Mesodermal cell (in vitro differentiated cells): ENCODE results near the gene PSMB11.

Source experiments
- H3K27ac ChIP-seq: 2 replicates; pipeline ENCODE4 v1.7.0; 2013; ENCODE audit warnings: mild to moderate bottlenecking, low read depth, low read length, moderate library complexity; ENCODE audit not compliant: severe bottlenecking
- H3K36me3 ChIP-seq: 2 replicates; pipeline ENCODE4 v1.7.1; 2013; ENCODE audit warnings: mild to moderate bottlenecking, low read length, moderate library complexity; ENCODE audit not compliant: control insufficient read depth, insufficient read depth
- H3K4me1 ChIP-seq: one replicate; pipeline ENCODE4 v1.7.1; 2013; ENCODE audit warnings: mild to moderate bottlenecking, low read length; ENCODE audit not compliant: insufficient read depth, control insufficient read depth, poor library complexity, severe bottlenecking
- H3K4me3 ChIP-seq: 2 replicates; pipeline ENCODE4 v1.7.0; 2013; ENCODE audit warnings: low read length, control low read depth, mild to moderate bottlenecking; ENCODE audit not compliant: insufficient read depth, poor library complexity, severe bottlenecking; ENCODE audit errors: extremely low read depth
- H3K9me3 ChIP-seq: 2 replicates; pipeline ENCODE4 v1.7.1; 2013; ENCODE audit warnings: mild to moderate bottlenecking, low read length, moderate library complexity; ENCODE audit not compliant: control insufficient read depth
- WGBS, 2 experiments: methylation state at CpG; one replicate each; pipeline ENCODE4 v1.1.5; 2013; ENCODE audit warnings: missing lambda C conversion rate in 2 of 2; ENCODE audit not compliant: insufficient coverage in 2 of 2; 5-methylcytosine and 5-hydroxymethylcytosine counted together

PSMB11 gene

DNA sequence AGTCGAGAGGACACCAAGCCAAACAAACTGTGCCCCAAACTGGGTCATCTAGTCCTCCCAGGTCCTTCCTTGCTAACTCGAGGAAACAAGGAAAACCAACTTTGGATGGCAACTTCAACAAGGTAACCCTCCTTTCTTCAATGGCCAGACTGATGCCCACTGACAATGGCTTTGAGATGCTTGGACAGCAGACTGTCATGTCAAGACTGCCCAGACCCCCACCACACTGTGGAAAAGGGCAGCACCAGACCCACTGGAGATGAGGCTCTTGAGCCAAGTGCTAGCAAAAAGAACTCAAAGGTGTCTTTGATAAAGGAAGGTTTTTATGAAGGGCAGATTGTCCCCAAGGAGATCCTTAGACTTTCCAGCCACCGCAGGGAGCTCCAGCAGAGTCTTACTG is 24.4 kb downstream of the PSMB11 start:
- Histone ChIP-seq H3K4me1 (peaks cover 41% of the 10 kb centered on the region), H3K36me3 (peaks cover 79% of the 10 kb centered on the region), H3K4me3 (no peak overlapping the region), H3K27ac (no peak overlapping the region), H3K9me3 (no peaks in the 10 kb centered on the region)
- WGBS, 2 experiments = 96 to 100% methylated on average over 1 to 3 of the region's 3 CpGs

DNA sequence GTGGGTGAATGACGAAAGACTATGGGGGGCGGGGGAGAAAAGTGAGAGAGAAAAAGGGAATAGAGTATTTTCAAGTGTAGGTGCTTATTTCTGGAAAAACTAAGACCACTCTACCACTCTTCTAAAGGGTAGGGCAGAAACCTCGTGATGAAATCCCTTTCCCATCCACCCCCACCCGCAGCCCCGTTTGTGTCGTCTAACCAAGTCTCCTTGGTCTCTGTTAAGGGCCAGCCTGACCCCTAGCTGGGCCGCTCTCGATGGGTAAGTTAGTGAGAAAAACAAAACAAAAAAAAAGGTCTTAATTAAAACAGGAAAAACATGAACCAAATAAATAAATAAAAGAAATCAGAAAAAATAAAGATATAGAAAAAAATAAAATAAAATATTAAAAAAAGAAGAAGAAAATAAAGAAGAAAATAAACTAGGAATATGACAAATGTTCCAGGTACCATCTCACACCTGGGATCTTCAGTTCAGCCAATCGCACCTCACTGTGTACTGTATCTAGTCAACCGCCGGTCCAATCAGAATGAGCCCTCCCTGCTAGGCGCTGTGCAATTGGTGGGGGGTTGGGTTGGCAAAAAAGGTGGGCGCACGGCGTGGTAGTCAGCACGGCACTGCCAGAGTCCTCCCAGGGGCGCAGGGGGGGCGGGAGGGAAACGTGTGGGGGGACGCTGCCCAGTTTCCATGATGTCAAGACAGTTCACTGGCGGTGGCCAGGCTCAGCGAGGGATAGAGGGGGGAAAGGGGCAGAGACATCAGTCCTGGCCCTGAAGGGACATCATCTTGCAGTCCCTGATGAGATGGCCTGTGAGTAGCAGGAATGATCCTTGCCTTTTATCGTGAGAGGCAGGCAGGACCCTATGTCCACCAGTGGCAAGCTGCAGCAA is 25.1 kb downstream of the PSMB11 start:
- H3K27ac ChIP-seq = no peak overlapping the region
- peaks cover 40% of the 10 kb centered on the region for H3K4me1 ChIP-seq
- no peak overlapping the region for H3K4me3 ChIP-seq
- no peaks in the 10 kb centered on the region for H3K9me3 ChIP-seq
- 98 to 100% methylated on average over 4 to 11 of the region's 23 CpGs for WGBS, 2 experiments
- H3K36me3 ChIP-seq = peaks cover 74% of the 10 kb centered on the region

DNA sequence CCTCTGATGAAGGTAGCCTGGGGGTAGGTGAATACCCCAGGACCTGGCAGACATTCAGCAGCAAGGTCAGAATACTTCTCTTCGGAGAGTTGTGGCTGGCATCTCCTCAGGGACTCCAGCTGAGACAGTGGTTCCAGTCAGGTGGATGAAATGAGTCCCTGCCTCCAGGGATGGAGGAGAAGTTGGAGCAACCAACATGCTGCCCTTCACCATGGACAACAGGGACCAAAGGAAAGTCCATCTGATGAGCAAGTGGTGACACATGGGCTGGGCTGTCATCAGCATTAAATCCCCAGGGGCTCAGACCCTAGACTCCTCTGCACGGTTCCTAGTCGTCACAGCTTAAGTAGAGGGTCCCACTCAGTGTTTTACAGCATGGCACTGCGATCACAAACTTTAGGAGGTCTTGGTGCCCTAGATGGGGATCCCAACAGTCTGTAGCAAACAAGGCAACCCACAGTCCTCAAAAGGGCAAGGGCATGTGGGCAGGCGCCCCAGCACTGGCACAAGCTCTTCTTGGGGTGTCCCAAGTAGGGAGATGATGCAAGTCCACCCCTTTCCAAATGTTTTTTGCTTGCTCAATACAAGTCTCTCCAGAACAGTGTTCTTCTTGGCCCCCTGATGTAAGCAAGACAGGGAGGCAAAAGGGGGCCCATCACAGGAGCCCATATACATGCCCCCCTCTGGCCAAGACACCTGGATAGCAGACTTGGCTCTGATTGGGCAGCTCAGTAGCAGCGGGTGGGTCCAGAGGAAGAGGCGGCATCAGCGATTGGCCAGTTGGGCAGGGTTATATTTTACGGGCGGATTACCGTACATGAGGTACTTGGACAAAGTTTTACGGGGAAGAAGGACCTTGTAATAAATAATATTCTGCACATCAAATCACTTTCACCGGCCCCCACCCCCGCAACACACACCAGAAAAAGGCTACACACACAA is 26.1 kb downstream of the PSMB11 start:
- Histone ChIP-seq H3K27ac (no peak overlapping the region), H3K4me1 (peaks cover 35% of the 10 kb centered on the region), H3K36me3 (peaks cover 72% of the 10 kb centered on the region), H3K9me3 (no peaks in the 10 kb centered on the region), H3K4me3 (peak overlapping the region; percentile 6)
- 91 to 97% methylated on average over 7 to 9 of the region's 14 CpGs for WGBS, 2 experiments

DNA sequence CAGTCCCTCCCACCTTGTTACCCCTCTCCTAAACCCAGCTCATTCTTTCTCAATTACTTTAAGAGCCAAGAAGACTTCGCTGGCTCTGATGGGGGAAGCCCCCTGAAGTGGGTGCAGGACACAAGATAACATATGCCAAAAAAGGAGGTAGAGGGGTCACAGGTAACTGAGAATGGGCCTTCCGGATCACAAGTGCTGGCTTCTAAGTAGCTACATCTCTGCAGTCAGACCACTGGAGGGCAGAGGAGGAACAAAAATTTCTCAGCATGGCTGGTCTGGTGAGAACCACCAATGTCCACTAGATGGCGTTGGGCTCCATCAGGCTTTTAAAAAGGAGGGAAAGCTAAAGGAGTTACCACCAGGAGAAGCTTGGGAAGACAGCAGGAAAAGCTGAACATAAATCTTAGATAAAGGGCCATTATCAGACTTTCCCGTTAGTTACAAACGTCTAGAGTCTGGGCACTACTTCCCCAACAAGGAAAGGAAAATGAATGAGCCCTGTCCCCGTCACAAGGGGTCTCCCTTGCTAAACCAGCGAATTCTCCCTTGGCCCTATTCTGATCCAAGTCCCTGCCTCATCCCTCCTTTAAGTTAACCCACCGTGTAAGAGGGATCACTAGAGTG is 26.9 kb downstream of the PSMB11 start:
- Histone ChIP-seq H3K4me1 (peaks cover 31% of the 10 kb centered on the region), H3K36me3 (peaks cover 72% of the 10 kb centered on the region), H3K27ac (peak overlapping the region; percentile 32), H3K9me3 (no peaks in the 10 kb centered on the region), H3K4me3 (peak overlapping the region; percentile 18)
- 25 to 43% methylated on average over 8 of the region's 8 CpGs for WGBS, 2 experiments

DNA sequence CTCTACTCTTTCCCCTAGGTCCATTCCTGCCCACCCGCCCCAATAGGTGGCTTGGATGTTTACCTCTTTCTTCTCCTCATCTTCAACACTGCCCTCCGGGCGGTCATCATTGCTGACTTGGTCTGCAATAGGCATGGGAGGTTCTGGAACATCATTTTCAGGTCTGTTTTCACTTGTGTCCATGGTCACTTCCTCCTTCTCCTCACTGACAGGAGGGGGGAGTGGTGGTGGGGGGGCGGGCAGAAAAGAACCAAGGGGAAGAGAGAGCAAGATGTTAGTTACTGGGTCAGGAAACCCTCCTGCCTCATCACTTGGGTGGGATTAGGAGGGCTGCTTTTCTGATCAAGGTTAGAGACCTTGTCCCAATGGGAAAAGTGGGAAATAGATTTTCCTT is 27.4 kb downstream of the PSMB11 start:
- WGBS, 2 experiments = 38% methylated on average over 1 of the region's 4 CpGs; no CpG with 5 or more reads in 1 of the 2 experiments
- Histone ChIP-seq H3K9me3 (no peaks in the 10 kb centered on the region), H3K4me3 (peak overlapping the region; percentile 18), H3K36me3 (peaks cover 72% of the 10 kb centered on the region), H3K27ac (peak overlapping the region; percentile 32), H3K4me1 (peaks cover 31% of the 10 kb centered on the region)

DNA sequence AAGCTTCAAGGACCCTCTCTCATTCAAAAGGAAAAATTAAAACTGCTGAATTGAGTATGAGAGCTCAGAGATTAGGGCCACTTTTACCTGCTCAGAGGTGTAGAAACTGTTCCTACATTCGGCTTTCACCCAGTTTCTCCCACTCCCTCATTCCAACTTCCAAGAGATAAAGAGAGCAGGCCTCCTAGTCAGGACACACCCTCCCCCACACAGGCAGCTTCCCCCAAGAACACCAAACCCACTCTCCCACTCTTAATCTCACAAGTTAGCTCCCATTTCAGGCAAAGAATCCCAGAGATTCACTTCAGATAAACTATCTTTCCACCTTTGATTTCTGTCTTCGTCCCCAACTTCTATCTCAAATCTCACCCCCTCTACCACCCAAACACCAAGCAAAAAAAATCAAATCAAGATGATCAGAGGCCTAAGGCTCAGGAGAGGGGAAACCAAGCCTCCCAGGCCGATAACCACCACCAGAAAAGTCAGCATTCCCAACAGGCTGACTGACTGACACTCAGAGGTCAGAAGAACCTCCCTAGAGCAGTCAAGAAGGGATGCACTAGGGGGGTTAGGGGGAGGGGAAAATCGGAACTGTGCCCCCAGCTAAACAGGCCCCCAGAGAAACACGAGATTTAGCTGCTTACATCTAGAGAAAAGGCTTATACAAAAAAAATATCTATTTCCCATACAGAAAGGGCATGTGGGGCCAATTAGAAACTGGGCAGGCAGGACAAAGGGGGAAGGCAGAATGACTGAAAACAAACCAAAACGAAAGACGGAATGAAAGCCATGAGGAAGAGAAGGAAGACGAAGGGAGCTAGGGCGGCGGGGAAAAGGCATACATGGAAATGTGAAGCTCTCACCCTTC is 28.5 kb downstream of the PSMB11 start:
- Histone ChIP-seq H3K27ac (peak overlapping the region; percentile 89), H3K4me3 (peak overlapping the region; percentile 76), H3K36me3 (peaks cover 72% of the 10 kb centered on the region), H3K9me3 (no peaks in the 10 kb centered on the region), H3K4me1 (peaks cover 31% of the 10 kb centered on the region)
- 11 to 20% methylated on average over 4 to 7 of the region's 10 CpGs for WGBS, 2 experiments

DNA sequence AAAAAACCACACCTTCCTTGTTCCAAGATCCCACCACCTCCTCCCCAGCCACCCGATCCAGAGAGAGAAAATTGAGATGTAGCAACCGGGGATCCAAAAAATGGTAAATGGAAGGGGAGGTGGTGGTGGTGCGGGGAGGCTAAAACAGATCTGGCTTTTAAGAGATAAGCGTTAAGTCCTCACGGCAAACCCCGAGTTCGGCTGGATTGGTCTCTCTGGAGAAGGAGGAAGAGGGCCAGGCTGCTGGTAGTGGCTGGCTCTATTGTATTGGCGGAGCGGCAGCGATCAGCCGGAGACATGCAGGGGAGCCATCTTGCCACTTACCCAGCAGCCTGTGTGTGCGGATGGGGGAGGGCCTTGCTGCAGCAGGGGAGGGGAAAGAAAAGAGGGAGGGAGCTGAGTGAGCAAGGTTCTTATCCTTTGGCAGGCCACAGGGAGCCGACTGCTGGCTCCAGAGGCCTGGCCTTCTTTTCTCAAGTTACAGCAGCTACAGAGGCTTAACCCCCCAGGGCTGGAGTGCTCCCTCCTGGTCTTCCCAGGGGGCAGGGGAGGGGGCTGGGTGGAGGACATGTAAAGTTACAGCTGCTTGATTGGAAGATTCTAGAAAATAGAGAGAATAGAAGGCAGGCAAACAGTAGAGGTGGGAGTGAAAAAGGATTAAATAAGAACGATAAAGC is 29.4 kb downstream of the PSMB11 start:
- Histone ChIP-seq H3K4me1 (peaks cover 31% of the 10 kb centered on the region), H3K27ac (peak overlapping the region; percentile 89), H3K36me3 (peaks cover 72% of the 10 kb centered on the region), H3K9me3 (no peaks in the 10 kb centered on the region), H3K4me3 (peak overlapping the region; percentile 76)
- WGBS, 2 experiments = 5 to 8% methylated on average over 7 to 8 of the region's 14 CpGs

DNA sequence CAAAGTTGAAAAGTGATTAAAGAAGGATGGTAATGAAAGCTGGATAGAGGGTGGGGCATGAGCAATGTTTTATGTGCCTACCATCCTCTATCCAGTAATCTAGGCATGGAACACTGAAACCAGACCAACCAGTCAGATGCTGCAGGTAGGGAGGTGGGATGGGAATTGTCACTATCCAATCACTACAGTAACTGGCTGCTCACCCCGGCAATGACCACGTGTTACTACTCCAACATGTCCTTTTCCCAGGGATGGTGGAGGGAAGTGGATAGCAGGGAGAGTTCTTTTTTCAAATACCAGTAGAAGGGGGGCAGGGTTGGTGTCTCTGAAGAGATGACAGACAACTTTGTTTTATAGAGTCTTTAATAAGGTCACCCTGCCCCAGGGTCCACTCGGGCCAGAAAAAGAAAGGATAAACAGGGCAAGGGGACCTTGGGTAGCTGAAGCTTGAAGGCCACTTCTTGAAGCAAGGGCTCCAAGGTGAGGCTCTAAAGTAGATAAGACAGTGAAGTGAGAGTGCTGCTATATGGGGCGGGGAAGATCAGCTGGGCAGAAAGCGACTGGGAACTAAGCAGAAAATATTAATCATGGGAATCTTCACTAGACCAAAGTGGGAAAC is 30.0 kb downstream of the PSMB11 start:
- WGBS, 2 experiments = 100% methylated on average over 1 to 2 of the region's 5 CpGs
- peak overlapping the region; percentile 89 for H3K27ac ChIP-seq
- peak overlapping the region; percentile 76 for H3K4me3 ChIP-seq
- peaks cover 72% of the 10 kb centered on the region for H3K36me3 ChIP-seq
- H3K4me1 ChIP-seq = peaks cover 33% of the 10 kb centered on the region
- no peaks in the 10 kb centered on the region for H3K9me3 ChIP-seq

DNA sequence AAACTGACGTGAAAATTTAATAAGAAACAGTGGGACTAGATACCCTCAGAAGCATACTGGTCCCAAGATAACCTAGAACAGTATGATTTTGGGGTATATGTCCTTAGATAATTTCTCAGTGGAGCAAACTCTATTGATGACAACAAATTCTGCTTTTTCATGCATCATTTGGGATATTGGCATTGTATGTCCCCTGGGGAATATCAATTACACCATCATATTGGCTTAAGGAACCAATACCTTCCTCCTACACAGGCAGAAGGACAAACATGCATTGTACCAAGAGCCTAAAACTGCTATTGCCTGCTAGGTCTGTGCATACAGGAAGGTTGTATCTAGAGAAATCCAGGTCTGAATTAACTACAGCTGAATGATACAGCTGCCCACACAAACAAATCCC is 32.9 kb downstream of the PSMB11 start:
- 100% methylated on average over 1 of the region's 1 CpG for WGBS, 2 experiments
- Histone ChIP-seq H3K36me3 (peaks cover 73% of the 10 kb centered on the region), H3K4me3 (no peak overlapping the region), H3K27ac (no peak overlapping the region), H3K4me1 (peaks cover 36% of the 10 kb centered on the region), H3K9me3 (no peaks in the 10 kb centered on the region)
